Activated T-cell treated with anti-CD3 and anti-CD28 coated beads, Interleukin-2, amount 50 U/mL, for 72 hours (primary cell): ENCODE data around the gene SLC9A8. TPM values are rescaled to one million over a fixed set of nuclear protein-coding genes. Genes with fewer than 3 reads are reported as not detected.
A peak's percentile ranks its signal among the peaks of the same experiment; 100 is the strongest.
"Not testable (repeated sequence)": the region's sequence is repeated elsewhere in the genome, so short reads cannot be mapped to it uniquely, and the experiment has no call there.

Experiments used
- ATAC-seq, 2 donors: fragments of 150-1000 bp; cut with Tn5 transposase; replicated peaks in 1 of 2; 2 replicates each; pipeline ENCODE4 v1.10.0; 2021; ENCODE audit warnings: moderate library complexity in 2 of 2, mild to moderate bottlenecking in 1 of 2
- DNase-seq, 2 donors: peaks; one replicate each; pipeline ENCODE4 v3.0.0; 2021 to 2022; ENCODE audit warnings: mixed read lengths in 1 of 2
- H3K27ac Mint-ChIP-seq: one replicate; pipeline ENCODE4 v1.8.0; 2022; ENCODE audit warnings: mild to moderate bottlenecking, moderate library complexity, mixed read lengths
- H3K27me3 Mint-ChIP-seq: one replicate; pipeline ENCODE4 v1.8.0; 2022; ENCODE audit warnings: low read depth, mixed read lengths
- H3K36me3 Mint-ChIP-seq, 2 donors: one replicate each; pipeline ENCODE4 v1.8.0; 2022; ENCODE audit warnings: mixed read lengths in 2 of 2, mild to moderate bottlenecking in 1 of 2; ENCODE audit not compliant: insufficient read depth in 2 of 2
- H3K4me1 Mint-ChIP-seq: one replicate; pipeline ENCODE4 v1.8.0; 2022; ENCODE audit warnings: low read depth, mixed read lengths
- H3K4me3 Mint-ChIP-seq, 2 donors: one replicate each; pipeline ENCODE4 v1.8.0; 2022; ENCODE audit warnings: mild to moderate bottlenecking in 2 of 2, mixed read lengths in 2 of 2, moderate library complexity in 2 of 2
- H3K9me3 Mint-ChIP-seq, 2 donors: one replicate each; pipeline ENCODE4 v1.8.0; 2022; ENCODE audit warnings: mixed read lengths in 2 of 2
- total RNA-seq, 2 donors: library from RNA; stranded (reverse); gene quantifications; one replicate each; pipeline ENCODE4 v1.2.3, GENCODE V29; 2022

The SLC9A8 gene
- 10 to 100 TPM; 19.0 to 19.9 TPM for total RNA-seq

DNA sequence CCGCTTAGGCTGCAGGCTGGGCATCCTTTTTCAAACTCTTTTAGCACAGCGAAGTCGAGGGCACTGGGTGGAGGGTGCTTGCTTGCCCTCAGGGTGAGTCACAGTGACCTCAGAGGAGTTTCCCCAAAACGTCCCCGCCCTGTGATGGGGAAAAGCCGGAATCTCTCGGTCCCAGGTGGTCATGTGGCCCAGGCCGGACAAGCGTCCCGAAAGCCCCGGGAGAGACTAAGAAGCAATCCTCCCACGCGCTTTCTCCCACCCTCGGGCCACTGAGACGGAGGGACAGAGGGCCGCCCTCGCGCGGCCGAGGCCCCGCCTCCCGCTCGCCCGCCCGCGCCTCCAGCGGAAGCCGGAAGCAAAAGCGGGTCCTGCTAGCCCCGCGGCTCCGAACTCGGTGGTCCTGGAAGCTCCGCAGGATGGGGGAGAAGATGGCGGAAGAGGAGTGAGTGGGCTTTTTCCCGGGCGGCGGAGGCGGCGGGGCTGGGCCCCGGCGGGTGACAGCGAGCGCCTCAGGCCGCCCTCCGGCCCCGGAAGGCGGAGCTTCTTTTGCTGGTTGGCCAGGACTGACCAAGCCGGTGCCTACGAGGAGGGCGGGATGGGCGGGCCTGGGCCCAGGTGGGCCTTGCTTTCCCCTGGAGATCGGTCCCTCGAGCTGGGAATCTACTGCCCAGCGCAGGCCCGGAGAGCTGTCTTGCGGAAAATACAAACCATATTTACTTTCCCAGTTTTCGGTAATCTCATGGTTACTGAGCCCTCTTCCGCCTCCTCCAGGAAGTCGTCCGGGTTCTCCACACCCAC, at the start of gene SLC9A8:
TSS of gene SLC9A8 (plus strand) at position 322 of the 798 bp plus-strand sequence. CDS start at position 417, 95 bp downstream.
- Mint-ChIP-seq H3K36me3 (peaks cover 8 to 15% of the 10 kb centered on the region in 2 donors), H3K27ac (peak within 1 kb of the TSS; percentile 92), H3K4me3 (peak within 1 kb of the TSS; percentile 96 to 99), H3K4me1 (peaks cover 44% of the 10 kb centered on the region), H3K9me3 (peaks cover 0 to 2% of the 10 kb centered on the region in 2 donors), H3K27me3 (no peaks in the 10 kb centered on the region)
- peak; percentile 89 to 91 for DNase-seq
- peak; percentile 93 to 94 for ATAC-seq

DNA sequence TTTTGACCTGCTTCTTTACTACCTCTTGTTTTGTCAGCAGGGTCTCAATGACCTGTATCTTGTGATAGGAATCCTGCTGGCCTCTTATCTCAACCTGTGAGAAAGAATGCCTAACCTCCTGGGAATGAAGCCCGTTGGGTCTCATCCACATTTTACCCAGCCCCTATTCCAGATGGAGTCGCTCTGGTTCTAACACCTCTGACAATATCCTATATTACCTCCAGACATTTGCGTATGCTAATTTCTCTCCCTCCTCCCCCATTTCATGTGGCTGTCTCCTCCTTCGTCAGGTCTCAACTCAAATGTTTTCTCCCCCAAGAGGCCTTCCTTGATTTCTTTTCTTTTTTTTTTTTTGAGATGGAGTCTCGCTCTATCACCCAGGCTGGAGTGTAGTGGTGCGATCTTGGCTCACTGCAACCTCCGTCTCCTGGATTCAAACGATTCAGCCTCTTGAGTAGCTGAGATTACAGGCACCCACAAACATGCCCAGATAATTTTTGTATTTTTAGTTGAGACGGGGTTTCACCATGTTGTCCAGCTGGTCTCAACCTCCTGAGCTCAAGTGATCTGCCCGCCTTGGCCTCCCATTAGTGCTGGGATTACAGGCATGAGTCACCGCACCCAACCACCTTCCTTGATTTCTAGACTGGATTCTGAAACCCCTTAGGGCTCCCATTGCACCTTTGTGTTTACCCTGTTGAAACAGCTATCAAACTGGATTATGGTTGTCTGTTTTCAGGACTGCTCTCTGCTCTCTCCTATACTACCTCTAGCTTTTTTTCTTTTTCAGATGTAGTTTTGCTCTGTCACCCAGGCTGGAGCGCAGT, 49.5 kb upstream of the SLC9A8 start:
- H3K27ac Mint-ChIP-seq: no peak overlapping the region
- peaks cover 0 to 1% of the 10 kb centered on the region in 2 donors for H3K36me3 Mint-ChIP-seq
- no peaks in the 10 kb centered on the region for H3K9me3 Mint-ChIP-seq
- peaks cover 3% of the 10 kb centered on the region for H3K4me1 Mint-ChIP-seq
- no peak for DNase-seq
- H3K27me3 Mint-ChIP-seq: peaks cover 66% of the 10 kb centered on the region
- no peak overlapping the region for H3K4me3 Mint-ChIP-seq
- ATAC-seq: no peak

DNA sequence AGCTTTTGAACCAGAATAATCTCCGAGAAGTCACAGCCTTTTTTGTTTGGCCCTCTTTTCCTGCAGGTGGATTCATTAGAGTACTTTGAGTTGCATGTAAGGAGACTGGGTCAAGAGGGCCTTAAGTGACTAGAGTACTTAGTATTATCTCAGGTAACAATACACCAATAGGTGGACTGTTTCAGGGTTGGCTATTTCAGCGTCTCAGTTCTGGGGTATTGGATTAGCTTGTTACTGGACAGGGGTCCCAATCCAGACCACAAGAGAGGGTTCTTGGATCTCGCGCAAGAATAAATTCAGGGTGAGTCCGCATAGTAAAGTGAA, 47.3 kb upstream of the SLC9A8 start:
- ATAC-seq (no peak), DNase-seq (no peak)
- Mint-ChIP-seq H3K4me1 (peaks cover 13% of the 10 kb centered on the region), H3K9me3 (peaks cover 0 to 1% of the 10 kb centered on the region in 2 donors), H3K4me3 (no peak overlapping the region), H3K27ac (no peak overlapping the region), H3K36me3 (no peaks in the 10 kb centered on the region), H3K27me3 (peaks cover 81% of the 10 kb centered on the region)

GRCh38 chr20:49765846-49766541, 46.6 kb upstream of the SLC9A8 start:
- DNase-seq (no peak), ATAC-seq (no peak)
- no peaks in the 10 kb centered on the region for H3K36me3 Mint-ChIP-seq
- peaks cover 13% of the 10 kb centered on the region for H3K4me1 Mint-ChIP-seq
- H3K27me3 Mint-ChIP-seq: peaks cover 84% of the 10 kb centered on the region
- H3K4me3 Mint-ChIP-seq: no peak overlapping the region
- peaks cover 0 to 1% of the 10 kb centered on the region in 2 donors for H3K9me3 Mint-ChIP-seq
- H3K27ac Mint-ChIP-seq: no peak overlapping the region

GRCh38 chr20:49766979-49767521, 45.6 kb upstream of the SLC9A8 start:
- H3K4me1 Mint-ChIP-seq: peaks cover 15% of the 10 kb centered on the region
- H3K36me3 Mint-ChIP-seq: no peaks in the 10 kb centered on the region
- H3K9me3 Mint-ChIP-seq: peaks cover 0 to 1% of the 10 kb centered on the region in 2 donors
- no peak overlapping the region for H3K4me3 Mint-ChIP-seq
- no peak for ATAC-seq
- no peak overlapping the region for H3K27ac Mint-ChIP-seq
- DNase-seq: no peak
- H3K27me3 Mint-ChIP-seq: peaks cover 79% of the 10 kb centered on the region

- Mint-ChIP-seq H3K36me3 (no peaks in the 10 kb centered on the region), H3K27ac (no peak overlapping the region), H3K4me1 (peaks cover 20% of the 10 kb centered on the region), H3K9me3 (peaks cover 0 to 1% of the 10 kb centered on the region in 2 donors), H3K4me3 (peak overlapping the region; percentile 30 to 47), H3K27me3 (peaks cover 67% of the 10 kb centered on the region)
- ATAC-seq (peak; percentile 44 to 59), DNase-seq (no peak)
Measured at GRCh38 chr20:49768204-49769047, 44.2 kb upstream of the SLC9A8 start.

GRCh38 chr20:49769048-49769581, 43.5 kb upstream of the SLC9A8 start:
- Mint-ChIP-seq H3K4me1 (peaks cover 20% of the 10 kb centered on the region), H3K27me3 (peaks cover 61% of the 10 kb centered on the region), H3K9me3 (peaks cover 0 to 1% of the 10 kb centered on the region in 2 donors), H3K4me3 (no peak overlapping the region), H3K36me3 (no peaks in the 10 kb centered on the region), H3K27ac (no peak overlapping the region)
- ATAC-seq: no peak
- DNase-seq: no peak

DNA sequence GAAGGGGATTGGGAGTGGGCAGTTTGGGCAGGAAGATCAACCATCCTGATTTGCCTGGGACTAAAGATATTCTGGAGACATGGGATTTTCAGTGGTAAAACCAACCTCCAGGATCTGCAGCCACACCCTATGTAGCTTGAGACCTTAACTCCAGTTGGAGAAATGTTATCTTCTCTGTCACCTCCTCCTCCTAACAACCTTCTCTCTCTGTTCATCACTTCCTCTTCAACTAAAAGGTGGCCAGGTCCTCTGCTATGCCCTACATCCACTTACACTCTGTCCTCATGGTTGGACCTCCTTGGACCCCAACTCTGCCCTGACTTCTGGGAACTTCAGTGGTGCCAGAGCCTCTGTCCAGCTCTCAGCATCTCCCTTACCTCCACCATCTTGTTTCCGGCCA, 42.0 kb upstream of the SLC9A8 start:
- Mint-ChIP-seq H3K9me3 (peaks cover 0 to 1% of the 10 kb centered on the region in 2 donors), H3K27me3 (peaks cover 50% of the 10 kb centered on the region), H3K4me1 (peaks cover 30% of the 10 kb centered on the region)

DNA sequence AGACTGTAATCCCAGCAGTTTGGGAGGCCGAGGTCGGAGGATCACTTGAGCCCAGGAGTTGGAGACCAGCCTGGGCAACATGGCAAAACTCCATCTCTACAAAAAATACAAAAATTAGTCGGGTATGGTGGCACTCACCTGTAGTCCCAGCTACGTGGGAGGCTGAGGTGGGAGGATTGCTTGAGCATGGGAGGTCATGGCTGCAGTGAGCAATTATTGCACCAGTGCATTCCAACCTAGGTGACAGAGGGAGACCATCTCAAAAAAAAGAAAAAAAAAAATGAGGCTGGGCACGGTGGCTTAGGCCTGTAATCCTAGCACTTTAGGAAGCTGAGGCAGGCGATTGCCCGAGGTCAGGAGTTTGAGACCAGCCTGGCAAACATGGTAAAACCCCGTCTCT, 38.4 kb upstream of the SLC9A8 start:
- H3K27me3 Mint-ChIP-seq: peaks cover 35% of the 10 kb centered on the region
- H3K4me1 Mint-ChIP-seq: peaks cover 35% of the 10 kb centered on the region
- DNase-seq, H3K36me3 Mint-ChIP-seq, H3K9me3 Mint-ChIP-seq, ATAC-seq, H3K27ac Mint-ChIP-seq, H3K4me3 Mint-ChIP-seq: not testable (repeated sequence)

More for the DNA sequence above, 42.0 kb upstream of the SLC9A8 start:
- no peaks in the 10 kb centered on the region for H3K36me3 Mint-ChIP-seq
- DNase-seq (no peak), ATAC-seq (no peak)
- no peak overlapping the region for H3K4me3 Mint-ChIP-seq
- no peak overlapping the region for H3K27ac Mint-ChIP-seq

DNA sequence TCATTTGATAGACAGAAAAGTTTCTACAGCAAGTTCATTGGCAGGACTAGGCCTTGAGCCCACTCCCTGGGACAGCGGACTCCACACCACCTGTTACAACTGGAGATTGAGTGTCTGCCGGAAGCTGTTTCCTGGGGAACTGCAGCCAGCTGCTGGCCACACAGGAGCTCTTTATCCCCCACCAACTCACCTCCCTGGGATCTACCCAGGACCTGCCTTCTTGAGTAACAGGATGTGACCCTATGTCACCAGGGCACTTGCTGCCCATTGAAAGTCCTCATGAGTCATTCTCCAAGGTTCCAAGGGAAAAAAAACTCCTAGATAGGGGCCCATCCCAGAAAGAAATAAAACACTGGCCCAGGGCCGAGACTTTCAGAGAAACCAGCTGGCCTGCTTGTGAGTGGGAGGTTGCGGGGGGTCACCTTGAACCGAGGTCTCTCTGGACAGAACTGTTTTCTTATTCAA, 37.4 kb upstream of the SLC9A8 start:
- Mint-ChIP-seq H3K4me1 (peaks cover 35% of the 10 kb centered on the region), H3K36me3 (no peaks in the 10 kb centered on the region), H3K4me3 (no peak overlapping the region), H3K27ac (no peak overlapping the region), H3K27me3 (peaks cover 24% of the 10 kb centered on the region), H3K9me3 (no peaks in the 10 kb centered on the region)
- DNase-seq (no peak), ATAC-seq (no peak)

DNA sequence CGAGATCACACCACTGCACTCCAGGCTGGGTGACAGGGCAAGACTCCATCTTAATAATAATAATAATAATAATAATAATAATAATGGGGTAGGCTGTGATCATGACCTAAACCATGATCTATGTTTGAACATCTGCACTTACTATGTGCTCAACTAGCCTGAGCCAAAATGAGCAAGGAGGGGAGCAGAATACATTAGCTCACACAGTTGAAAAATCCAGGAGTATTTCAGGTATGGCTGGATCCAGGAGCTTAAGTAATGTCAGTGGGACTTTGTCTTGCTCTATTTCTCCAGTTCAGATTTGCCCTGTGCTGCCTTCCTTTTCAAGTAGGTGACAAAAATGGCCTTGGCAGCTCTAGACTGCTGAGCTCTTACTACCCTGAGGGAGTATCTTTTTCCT, 32.7 kb upstream of the SLC9A8 start:
- Mint-ChIP-seq H3K27me3 (peaks cover 18% of the 10 kb centered on the region), H3K4me3 (no peak overlapping the region), H3K36me3 (no peaks in the 10 kb centered on the region), H3K27ac (no peak overlapping the region), H3K4me1 (peaks cover 25% of the 10 kb centered on the region), H3K9me3 (no peaks in the 10 kb centered on the region)
- no peak for DNase-seq
- no peak for ATAC-seq

- Mint-ChIP-seq H3K27me3 (peaks cover 20% of the 10 kb centered on the region), H3K36me3 (no peaks in the 10 kb centered on the region), H3K4me3 (no peak overlapping the region), H3K4me1 (peaks cover 8% of the 10 kb centered on the region), H3K9me3 (no peaks in the 10 kb centered on the region), H3K27ac (no peak overlapping the region)
- ATAC-seq (no peak), DNase-seq (no peak)
Measured at GRCh38 chr20:49781676-49782075, 31.0 kb upstream of the SLC9A8 start.
